Central memory CD8-positive, alpha-beta T cell (primary cell): ENCODE results near the gene SYNJ1.
"Not testable (repeated sequence)": the region's sequence is repeated elsewhere in the genome, so short reads cannot be mapped to it uniquely, and the experiment has no call there.

ENCODE experiments used
- ATAC-seq: fragments of 150-1000 bp; cut with Tn5 transposase; replicated peaks from 2 replicates; pipeline ENCODE4 v1.10.0; 2022; ENCODE audit warnings: mild to moderate bottlenecking, moderate FRiP score, moderate number of reproducible peaks; ENCODE audit not compliant: poor library complexity, severe bottlenecking; ENCODE audit errors: extremely low read depth
- DNase-seq, 2 donors: peaks; one replicate each; pipeline ENCODE4 v3.0.0; 2021; ENCODE audit warnings: low spot score in 2 of 2
- H3K27ac Mint-ChIP-seq: one replicate; pipeline ENCODE4 v1.8.0; 2022; ENCODE audit warnings: low read depth, mild to moderate bottlenecking, moderate library complexity, mixed read lengths
- H3K27me3 Mint-ChIP-seq: one replicate; pipeline ENCODE4 v1.8.0; 2022; ENCODE audit warnings: mixed read lengths
- H3K36me3 Mint-ChIP-seq: one replicate; pipeline ENCODE4 v1.8.0; 2022; ENCODE audit warnings: mild to moderate bottlenecking, moderate library complexity, mixed read lengths; ENCODE audit not compliant: insufficient read depth
- H3K4me1 Mint-ChIP-seq: one replicate; pipeline ENCODE4 v1.8.0; 2022; ENCODE audit warnings: mixed read lengths
- H3K4me3 Mint-ChIP-seq: one replicate; pipeline ENCODE4 v1.8.0; 2022; ENCODE audit warnings: mild to moderate bottlenecking, moderate library complexity, mixed read lengths
- H3K9me3 Mint-ChIP-seq: one replicate; pipeline ENCODE4 v1.8.0; 2022; ENCODE audit warnings: mixed read lengths

The SYNJ1 gene

DNA sequence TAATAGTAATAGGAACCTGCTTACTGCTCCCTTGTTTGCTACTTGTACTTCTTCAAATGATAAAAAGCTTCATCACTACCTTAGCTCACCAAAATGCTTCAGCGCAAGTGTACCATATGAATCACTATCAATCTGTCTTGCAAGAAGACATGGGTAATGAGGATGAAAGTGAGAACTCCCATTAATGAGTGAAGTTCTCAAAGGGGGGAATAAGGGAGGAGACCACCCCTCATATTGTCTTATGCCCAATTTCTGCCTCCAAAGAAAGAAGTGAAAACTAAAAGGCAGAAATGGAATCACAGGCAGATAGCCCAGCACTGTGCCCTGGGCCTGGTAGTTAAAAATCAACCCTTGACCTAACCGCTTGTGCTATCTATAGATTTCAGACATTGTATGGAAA, 63.7 kb downstream of the SYNJ1 start:
- not testable (repeated sequence) for H3K9me3 Mint-ChIP-seq, H3K27me3 Mint-ChIP-seq, H3K27ac Mint-ChIP-seq, DNase-seq, H3K4me1 Mint-ChIP-seq, H3K4me3 Mint-ChIP-seq, ATAC-seq
- peaks cover 45% of the 10 kb centered on the region for H3K36me3 Mint-ChIP-seq

DNA sequence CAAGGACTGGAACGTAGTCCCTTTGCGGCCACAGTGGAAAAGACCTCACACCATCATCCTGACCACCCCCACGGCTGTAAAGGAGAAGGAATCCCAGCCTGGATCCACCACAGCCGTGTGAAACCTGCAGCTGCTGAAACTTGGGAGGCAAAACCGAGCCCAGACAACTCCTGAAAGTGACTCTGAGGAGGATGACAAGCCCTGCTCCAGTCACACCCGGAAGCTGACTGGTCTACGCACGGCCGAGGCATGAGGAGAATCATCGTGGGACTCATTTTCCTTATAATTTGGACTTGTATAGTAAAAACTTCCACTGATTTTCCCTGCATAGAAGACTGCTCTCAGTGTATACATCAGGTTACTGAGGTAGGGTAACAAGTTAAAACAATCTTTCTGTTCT, 65.8 kb downstream of the SYNJ1 start:
- H3K27ac Mint-ChIP-seq, DNase-seq, ATAC-seq, H3K4me3 Mint-ChIP-seq, H3K9me3 Mint-ChIP-seq, H3K27me3 Mint-ChIP-seq, H3K4me1 Mint-ChIP-seq: not testable (repeated sequence)
- H3K36me3 Mint-ChIP-seq: peaks cover 40% of the 10 kb centered on the region

DNA sequence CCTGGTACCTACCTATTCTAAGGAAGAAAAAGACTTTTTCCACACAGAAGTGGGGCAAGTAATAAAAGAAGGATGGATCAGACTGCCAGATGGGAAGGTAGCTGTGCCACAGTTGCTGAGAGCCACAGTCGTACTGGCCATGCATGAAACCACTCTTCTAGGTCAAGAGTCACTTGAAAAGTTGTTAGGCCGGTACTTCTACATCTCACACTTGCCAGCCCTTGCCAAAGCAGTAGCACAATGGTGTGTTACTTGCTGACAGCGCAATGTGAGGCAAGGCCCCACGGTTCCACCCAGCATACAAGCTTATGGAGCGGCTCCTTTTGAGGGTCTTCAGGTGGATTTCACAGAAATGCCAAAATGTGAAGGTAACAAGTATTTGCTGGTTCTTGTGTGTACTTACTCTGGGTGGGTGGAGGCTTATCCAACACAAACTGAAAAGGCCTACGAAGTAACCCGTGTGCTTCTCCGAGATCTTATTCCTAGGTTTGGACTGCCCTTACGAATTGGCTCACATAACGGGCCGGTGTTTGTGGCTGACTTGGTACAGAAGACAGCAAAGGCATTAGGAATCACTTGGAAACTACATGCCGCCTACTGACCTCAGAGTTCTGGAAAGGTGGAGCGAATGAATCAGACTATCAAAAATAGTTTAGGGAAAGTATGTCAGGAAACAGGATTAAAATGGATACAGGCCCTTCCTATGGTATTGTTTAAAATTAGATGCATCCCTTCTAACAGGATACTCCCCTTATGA, 66.6 kb downstream of the SYNJ1 start:
- H3K4me1 Mint-ChIP-seq, H3K27ac Mint-ChIP-seq, H3K27me3 Mint-ChIP-seq, H3K9me3 Mint-ChIP-seq, H3K4me3 Mint-ChIP-seq, ATAC-seq, DNase-seq: not testable (repeated sequence)
- H3K36me3 Mint-ChIP-seq: peaks cover 44% of the 10 kb centered on the region

DNA sequence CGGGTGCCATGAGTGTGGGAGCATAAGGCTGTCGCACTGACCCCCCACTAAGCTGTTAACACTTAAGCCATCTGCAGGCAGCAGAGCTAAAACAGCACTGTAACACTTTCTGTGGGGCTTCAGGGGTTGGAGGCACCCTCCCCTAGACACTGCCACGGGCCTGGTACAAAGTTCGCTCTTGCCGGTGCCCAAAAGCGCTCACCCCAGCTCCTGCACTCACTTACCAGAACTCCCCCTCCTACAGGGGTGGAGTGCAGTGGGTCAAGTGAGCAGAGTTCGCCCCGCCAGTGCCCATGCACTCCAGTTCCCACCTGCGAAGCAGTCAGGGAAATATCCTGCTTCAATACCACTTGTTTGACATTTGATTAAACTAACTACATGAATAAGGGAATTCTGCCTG, 69.3 kb downstream of the SYNJ1 start:
- no peaks in the 10 kb centered on the region for H3K4me1 Mint-ChIP-seq
- DNase-seq: no peak
- no peak overlapping the region for H3K4me3 Mint-ChIP-seq
- no peaks in the 10 kb centered on the region for H3K9me3 Mint-ChIP-seq
- no peak for ATAC-seq
- no peak overlapping the region for H3K27ac Mint-ChIP-seq
- no peaks in the 10 kb centered on the region for H3K27me3 Mint-ChIP-seq
- peaks cover 30% of the 10 kb centered on the region for H3K36me3 Mint-ChIP-seq

DNA sequence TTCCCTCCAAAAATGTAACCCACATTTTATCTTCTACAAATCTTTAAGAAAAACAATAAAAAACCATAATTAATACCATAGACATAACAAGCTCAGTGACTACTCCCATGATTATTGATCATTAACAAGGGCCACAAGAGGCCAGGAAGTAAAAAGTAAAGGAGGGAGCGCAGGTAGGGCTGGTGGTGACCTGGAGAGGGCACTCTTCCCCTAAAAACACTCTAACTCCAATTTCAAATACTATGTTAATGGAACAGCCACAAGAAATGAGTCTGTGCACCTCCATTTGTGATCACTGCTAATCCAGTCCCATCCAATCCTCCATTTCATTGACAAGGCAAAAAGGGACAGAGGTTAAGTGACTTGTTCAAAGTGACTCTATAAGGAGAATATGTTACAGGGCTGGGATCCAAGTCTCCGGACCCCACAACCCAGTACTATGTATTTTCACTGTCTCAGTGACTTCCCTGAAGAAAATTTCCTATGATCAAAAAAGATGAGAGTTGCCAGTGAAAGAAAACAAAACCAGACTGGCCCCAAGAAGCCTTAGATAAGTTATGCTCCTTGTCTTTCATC, 74.4 kb downstream of the SYNJ1 start:
- no peak for ATAC-seq
- no peak for DNase-seq
- H3K4me1 Mint-ChIP-seq: no peaks in the 10 kb centered on the region
- peaks cover 17% of the 10 kb centered on the region for H3K36me3 Mint-ChIP-seq
- H3K9me3 Mint-ChIP-seq: no peaks in the 10 kb centered on the region
- H3K4me3 Mint-ChIP-seq: no peak overlapping the region
- no peak overlapping the region for H3K27ac Mint-ChIP-seq
- H3K27me3 Mint-ChIP-seq: no peaks in the 10 kb centered on the region

DNA sequence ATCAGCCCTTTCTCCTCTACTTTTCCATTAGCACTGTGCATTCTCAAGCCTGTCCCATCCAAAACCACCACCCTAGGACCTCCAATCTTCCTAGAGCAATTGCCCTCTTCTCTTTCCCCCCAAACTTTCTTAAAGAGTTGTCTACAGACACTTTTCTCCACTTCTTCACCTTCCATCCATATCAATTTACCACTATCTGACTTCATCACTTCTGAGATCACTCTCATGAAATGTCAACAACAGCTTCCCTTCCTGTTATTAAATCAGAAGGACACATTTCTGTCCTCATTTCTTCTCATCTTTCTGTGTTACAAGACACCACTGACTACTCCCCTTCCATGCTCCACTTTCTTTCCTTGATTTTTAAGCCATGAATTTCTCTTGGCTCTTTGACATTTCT, 79.6 kb downstream of the SYNJ1 start:
- H3K9me3 Mint-ChIP-seq: no peaks in the 10 kb centered on the region
- H3K27me3 Mint-ChIP-seq: no peaks in the 10 kb centered on the region
- ATAC-seq (no peak), DNase-seq (no peak)
- no peak overlapping the region for H3K27ac Mint-ChIP-seq
- peaks cover 18% of the 10 kb centered on the region for H3K36me3 Mint-ChIP-seq
- H3K4me3 Mint-ChIP-seq: no peak overlapping the region
- no peaks in the 10 kb centered on the region for H3K4me1 Mint-ChIP-seq

DNA sequence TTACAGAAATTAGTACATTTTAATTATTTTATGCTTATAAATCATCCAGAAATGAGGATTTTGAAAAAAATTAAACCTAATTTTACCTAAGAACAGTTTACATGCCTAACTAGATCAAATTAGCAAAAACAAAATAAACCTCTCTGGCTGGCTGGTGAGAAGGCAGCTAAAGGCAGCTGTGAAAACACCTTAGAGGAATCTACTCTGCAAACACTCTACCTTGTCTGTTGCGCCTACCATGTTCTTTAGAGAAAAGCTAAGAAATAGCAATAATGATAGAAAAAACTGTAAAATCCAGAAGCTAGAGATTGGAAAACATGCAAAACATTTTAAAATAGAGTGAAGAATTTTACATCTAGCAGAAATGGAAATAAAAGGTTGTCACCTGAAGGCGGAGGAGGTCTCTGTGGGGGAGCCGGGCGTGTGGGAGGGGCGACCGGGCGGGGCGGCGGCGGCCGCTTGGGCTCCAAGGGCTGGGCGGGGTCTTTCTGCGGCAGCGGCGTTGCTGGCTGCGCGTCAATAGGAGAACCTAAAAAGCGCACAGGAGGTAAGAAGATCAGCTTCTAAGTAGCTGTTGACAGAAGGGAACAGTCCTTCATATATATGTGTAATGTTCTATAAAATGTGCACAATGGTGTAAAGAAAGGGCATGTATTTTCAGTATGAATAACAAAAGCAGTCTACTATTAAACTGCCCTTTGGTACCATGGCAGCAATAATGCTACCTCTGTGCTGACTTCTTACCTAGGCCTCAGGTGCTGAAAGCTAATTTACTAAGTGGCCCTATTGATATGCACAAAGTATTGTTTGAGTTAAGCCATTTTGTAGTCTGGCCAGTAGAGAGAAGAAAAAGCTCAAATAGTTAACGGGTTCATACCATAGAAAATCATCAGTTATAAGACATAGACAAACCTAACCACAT, 82.3 kb downstream of the SYNJ1 start:
- Mint-ChIP-seq H3K4me1 (no peaks in the 10 kb centered on the region), H3K9me3 (no peaks in the 10 kb centered on the region), H3K27me3 (no peaks in the 10 kb centered on the region), H3K4me3 (no peak overlapping the region), H3K27ac (no peak overlapping the region), H3K36me3 (peaks cover 31% of the 10 kb centered on the region)
- ATAC-seq (no peak), DNase-seq (no peak)

DNA sequence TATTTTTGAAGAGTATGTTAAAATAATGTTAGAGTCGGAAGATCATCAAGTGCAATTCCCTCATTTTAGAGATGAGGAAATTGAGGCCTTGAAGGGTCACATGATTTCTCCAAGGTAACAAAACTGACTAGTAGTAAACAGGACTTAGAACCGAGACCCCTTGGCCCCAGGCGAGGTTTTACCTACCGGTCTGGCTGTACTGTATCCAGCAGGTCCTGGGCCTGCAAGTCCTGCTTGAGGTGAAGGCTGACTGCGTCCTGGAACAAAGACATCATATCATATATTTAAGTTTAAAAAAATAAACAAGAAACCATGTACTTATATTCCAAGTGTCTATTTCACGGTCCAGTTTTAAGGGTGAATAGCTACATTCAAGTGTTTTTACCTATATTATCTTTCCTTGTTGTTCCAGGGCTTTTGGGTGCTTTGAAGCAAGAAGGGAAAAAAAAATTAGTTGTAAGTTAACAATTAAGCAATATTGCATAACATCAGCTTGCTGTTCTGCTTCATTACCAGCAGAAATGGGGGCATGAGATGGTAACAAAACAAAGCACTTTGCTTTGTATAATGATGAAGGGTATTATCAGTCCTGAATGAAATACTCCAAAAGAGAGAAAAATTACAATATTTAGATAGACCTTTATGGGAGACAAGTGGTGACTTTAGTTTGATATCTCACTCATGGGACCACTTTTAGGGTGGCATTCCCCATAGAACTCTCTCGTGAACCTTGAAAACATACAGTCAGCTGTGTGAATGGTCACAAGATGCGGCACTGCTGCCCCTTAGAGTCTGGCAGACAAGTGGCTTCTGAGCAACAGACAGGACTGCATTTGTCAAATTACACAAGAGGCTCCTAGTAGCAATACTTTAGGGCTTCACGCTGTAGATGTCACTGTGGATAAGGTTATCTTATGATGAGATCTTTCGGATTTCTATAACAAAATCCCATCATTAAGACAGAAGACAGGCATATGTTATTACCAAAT, 85.8 kb downstream of the SYNJ1 start:
- no peak for DNase-seq
- peaks cover 49% of the 10 kb centered on the region for H3K36me3 Mint-ChIP-seq
- no peaks in the 10 kb centered on the region for H3K27me3 Mint-ChIP-seq
- ATAC-seq: no peak
- no peak overlapping the region for H3K27ac Mint-ChIP-seq
- no peaks in the 10 kb centered on the region for H3K4me1 Mint-ChIP-seq
- no peaks in the 10 kb centered on the region for H3K9me3 Mint-ChIP-seq
- H3K4me3 Mint-ChIP-seq: no peak overlapping the region

DNA sequence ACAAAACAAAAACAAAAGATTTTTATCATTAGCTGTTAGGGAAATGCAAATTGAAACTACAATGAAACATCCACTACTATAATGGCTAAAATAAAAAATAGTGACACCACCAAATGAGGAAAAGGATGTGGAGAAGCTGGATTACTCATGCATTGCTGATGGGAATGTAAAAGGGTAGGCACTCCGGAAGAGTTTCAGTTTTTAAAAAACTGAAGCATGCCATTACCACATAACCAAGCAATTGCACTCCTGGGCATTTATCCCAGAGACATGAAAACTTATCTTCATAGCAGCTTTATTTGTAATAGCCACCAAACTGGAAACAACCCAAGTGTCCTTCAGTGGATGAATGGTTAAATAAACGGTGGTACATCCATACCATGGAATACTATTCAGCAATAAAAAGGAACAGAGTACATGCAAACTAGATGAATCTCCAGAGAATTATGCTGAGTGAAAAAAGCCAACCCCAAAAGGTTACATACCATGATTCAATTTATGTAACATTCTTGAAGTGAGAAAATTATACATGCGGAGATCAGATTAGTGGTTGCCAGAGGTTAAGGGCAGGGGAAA, 101.1 kb downstream of the SYNJ1 start:
- Mint-ChIP-seq H3K27ac (no peak overlapping the region), H3K27me3 (peaks cover 12% of the 10 kb centered on the region), H3K4me3 (no peak overlapping the region), H3K9me3 (no peaks in the 10 kb centered on the region), H3K4me1 (peaks cover 5% of the 10 kb centered on the region), H3K36me3 (peaks cover 16% of the 10 kb centered on the region)
- ATAC-seq (no peak), DNase-seq (no peak)

DNA sequence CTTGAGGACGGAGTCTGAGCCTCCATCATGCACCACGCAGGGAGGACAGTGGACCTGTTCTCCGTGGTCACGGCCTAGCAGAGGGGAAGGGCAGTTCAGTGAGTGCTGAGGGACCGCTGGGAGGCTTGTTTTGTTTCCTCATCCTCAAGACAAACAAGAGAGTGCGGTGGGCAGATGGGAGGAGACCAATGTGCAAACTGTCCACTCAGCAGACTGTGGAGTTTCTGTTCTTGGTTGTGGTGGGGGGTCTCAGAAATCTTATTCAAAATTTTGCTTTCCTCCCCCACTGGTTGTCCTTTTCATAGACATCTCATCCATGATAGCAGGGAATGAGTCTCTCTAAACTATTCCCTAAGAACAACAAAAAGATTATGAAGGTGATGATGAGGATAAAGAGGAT, 109.6 kb downstream of the SYNJ1 start:
- H3K36me3 Mint-ChIP-seq, H3K4me1 Mint-ChIP-seq, ATAC-seq, H3K4me3 Mint-ChIP-seq, H3K9me3 Mint-ChIP-seq, DNase-seq, H3K27ac Mint-ChIP-seq: not testable (repeated sequence)
- H3K27me3 Mint-ChIP-seq: peaks cover 24% of the 10 kb centered on the region

DNA sequence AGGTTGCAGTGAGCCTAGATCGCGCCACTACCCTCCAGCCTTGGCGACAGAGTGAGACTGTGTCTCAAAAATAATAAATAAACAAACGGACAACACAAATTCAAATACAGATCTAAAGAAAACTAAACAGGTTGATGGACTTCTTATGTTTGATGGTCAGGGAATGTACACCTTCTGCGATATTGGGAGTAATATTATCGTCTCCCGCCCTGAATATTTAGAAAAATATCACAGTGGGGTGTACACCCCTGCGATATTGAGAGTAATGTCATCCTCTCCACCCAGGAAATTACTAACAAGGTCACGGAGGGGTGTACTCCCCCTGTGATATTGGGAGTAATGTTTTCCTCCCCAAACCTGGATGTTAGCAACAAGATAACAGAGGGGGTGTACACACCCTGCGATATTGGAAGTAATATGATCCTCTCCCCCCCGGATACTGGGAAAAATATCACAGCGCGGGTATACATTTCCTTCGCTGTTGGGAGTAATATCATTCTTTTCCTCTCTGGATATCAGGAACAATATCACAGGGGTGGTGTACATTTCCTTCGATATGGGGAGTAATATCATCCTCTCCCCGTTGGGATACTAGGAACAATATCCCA, 114.3 kb downstream of the SYNJ1 start:
- Mint-ChIP-seq H3K4me1 (peaks cover 12% of the 10 kb centered on the region), H3K4me3 (peak overlapping the region; percentile 96), H3K36me3 (peaks cover 18% of the 10 kb centered on the region), H3K9me3 (no peaks in the 10 kb centered on the region), H3K27ac (peak overlapping the region; percentile 96), H3K27me3 (peaks cover 9% of the 10 kb centered on the region)
- DNase-seq: no peak
- ATAC-seq: no peak
